ENCODE measurements around the gene IKBIP. TPM values are rescaled to one million over a fixed set of nuclear protein-coding genes. Genes with fewer than 3 reads are reported as not detected.
A peak's percentile ranks its signal among the peaks of the same experiment; 100 is the strongest.

IKBIP gene
- total RNA-seq, 1 experiment from 2014 or later = 14.5 TPM

- TF ChIP-seq CTCF (IDR thresholded peaks at IDR 0.05 in 2 of 3, conservative IDR thresholded peaks at IDR 0.05 in 1 of 3; ENCODE audit: borderline replicate concordance in 1 of 3, insufficient read depth in 1 of 3, low read depth in 2 of 3, low read length in 2 of 3) (peak; percentile 53 to 87 (median 83); a peak in 5 of 6 replicates), RAD21 (IDR thresholded peaks at IDR 0.05; ENCODE audit: low read depth) (peak; percentile 92), POLR2AphosphoS5 (IDR thresholded peaks at IDR 0.05; ENCODE audit: low read depth, low read length) (no peak), CBX3 (IDR thresholded peaks at IDR 0.05; ENCODE audit: low read depth) (no peak)
These were observed 9.4 kb upstream of the IKBIP start (continued) for GRCh38 chr12:98653866-98654493.

- Histone ChIP-seq H3K79me2 (ENCODE audit: insufficient read depth, low read length) (peaks cover 5% of the 10 kb centered on the region), H3K4me3 (replicated peaks in 1 of 2; ENCODE audit: low read depth in 1 of 2, low read length in 2 of 2) (no peak overlapping the region), H3K27me3 (ENCODE audit: insufficient read depth, low read length) (no peaks in the 10 kb centered on the region), H3K4me2 (ENCODE audit: low read length) (no peak overlapping the region), H3K4me1 (ENCODE audit: control insufficient read depth in 1 of 2, insufficient read depth in 2 of 2, low read length in 2 of 2) (peaks cover 1 to 8% of the 10 kb centered on the region in 2 experiments; a peak in 3 of 4 replicates), H3K9me2 (ENCODE audit: insufficient read depth) (no peaks in the 10 kb centered on the region), H3K9ac (ENCODE audit: low read length) (no peak overlapping the region), H3K9me3 (ENCODE audit: control insufficient read depth in 1 of 2, insufficient read depth in 1 of 2, low read depth in 1 of 2, low read length in 2 of 2) (no peaks in the 10 kb centered on the region), H2AFZ (ENCODE audit: low read depth, low read length, poor library complexity, severe bottlenecking) (no peak overlapping the region), H4K20me1 (ENCODE audit: insufficient read depth) (no peaks in the 10 kb centered on the region), H3K27ac (ENCODE audit: low read depth, low read length) (no peak overlapping the region), H3K36me3 (ENCODE audit: control insufficient read depth in 1 of 2, insufficient read depth in 2 of 2, low read length in 2 of 2) (peaks cover 0 to 29% of the 10 kb centered on the region in 2 experiments; a peak in 2 of 4 replicates)
- no peak for DNase-seq (ENCODE audit: low read depth, low spot score)
- intact Hi-C loops (cut with micrococcal nuclease) = no loop called here
- no peak for ATAC-seq
- no peak for TF ChIP-seq EZH2phosphoT487 (IDR thresholded peaks at IDR 0.05; ENCODE audit: borderline replicate concordance)
- TF ChIP-seq POLR2A (IDR thresholded peaks at IDR 0.05; ENCODE audit: borderline replicate concordance, extremely low read depth, insufficient read depth, insufficient read length) = no peak
- no peak for TF ChIP-seq SIN3A (IDR thresholded peaks at IDR 0.05; ENCODE audit: low read depth)
- no peak for TF ChIP-seq CEBPB (IDR thresholded peaks at IDR 0.05; ENCODE audit: low read depth)
- no peak for TF ChIP-seq ZFX (IDR thresholded peaks at IDR 0.05)
- no TSS peak for BruUV-seq (replicated peaks)
- CTCF ChIA-PET = interaction anchor here (1.4 kb wide), 1 partner anchor 84 kb away, joined by 8 read pairs; no protein-coding TSS in a partner anchor
- POLR2A ChIA-PET = no interaction called here
- RAD21 ChIA-PET (ENCODE audit: low non-redundant PET in 1 of 2, low total read pairs in 2 of 2, uncharacterized antibody in 2 of 2, unreplicated experiment in 2 of 2) = no interaction called here
These were observed 6.7 kb upstream of the IKBIP start for GRCh38 chr12:98651328-98651727.

Data from HCT116 (cell line).